ENCODE data around the gene PRRT2.
"Not testable (repeated sequence)": the region's sequence is repeated elsewhere in the genome, so short reads cannot be mapped to it uniquely, and the experiment has no call there.

The PRRT2 gene

DNA sequence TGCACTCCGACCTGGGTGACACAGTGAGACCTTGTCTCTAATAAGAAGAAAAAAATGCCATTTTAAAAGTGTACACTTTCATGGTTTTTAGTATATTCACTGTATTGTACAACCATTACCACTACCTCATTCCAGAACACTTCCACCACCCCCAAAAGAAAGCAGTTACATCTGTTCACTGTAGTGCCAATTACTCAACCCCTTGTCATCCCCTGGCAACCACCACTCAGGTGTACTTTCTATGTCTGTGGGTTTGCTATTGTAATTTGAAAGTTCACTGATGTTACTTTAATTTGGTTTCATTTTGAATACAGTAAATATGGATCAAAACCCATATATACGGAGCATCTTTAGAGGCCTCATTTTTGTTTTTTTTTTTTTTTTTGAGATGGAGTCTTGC, 27.8 kb upstream of the PRRT2 start:
- DNase-seq (ENCODE audit: insufficient read length, low spot score) (no peak), FAIRE-seq (no peak)
- TF ChIP-seq, protein P1, sequence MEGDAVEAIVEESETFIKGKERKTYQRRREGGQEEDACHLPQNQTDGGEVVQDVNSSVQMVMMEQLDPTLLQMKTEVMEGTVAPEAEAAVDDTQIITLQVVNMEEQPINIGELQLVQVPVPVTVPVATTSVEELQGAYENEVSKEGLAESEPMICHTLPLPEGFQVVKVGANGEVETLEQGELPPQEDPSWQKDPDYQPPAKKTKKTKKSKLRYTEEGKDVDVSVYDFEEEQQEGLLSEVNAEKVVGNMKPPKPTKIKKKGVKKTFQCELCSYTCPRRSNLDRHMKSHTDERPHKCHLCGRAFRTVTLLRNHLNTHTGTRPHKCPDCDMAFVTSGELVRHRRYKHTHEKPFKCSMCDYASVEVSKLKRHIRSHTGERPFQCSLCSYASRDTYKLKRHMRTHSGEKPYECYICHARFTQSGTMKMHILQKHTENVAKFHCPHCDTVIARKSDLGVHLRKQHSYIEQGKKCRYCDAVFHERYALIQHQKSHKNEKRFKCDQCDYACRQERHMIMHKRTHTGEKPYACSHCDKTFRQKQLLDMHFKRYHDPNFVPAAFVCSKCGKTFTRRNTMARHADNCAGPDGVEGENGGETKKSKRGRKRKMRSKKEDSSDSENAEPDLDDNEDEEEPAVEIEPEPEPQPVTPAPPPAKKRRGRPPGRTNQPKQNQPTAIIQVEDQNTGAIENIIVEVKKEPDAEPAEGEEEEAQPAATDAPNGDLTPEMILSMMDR (IDR thresholded peaks at IDR 0.05; ENCODE audit: insufficient read depth, missing control alignments): no peak

DNA sequence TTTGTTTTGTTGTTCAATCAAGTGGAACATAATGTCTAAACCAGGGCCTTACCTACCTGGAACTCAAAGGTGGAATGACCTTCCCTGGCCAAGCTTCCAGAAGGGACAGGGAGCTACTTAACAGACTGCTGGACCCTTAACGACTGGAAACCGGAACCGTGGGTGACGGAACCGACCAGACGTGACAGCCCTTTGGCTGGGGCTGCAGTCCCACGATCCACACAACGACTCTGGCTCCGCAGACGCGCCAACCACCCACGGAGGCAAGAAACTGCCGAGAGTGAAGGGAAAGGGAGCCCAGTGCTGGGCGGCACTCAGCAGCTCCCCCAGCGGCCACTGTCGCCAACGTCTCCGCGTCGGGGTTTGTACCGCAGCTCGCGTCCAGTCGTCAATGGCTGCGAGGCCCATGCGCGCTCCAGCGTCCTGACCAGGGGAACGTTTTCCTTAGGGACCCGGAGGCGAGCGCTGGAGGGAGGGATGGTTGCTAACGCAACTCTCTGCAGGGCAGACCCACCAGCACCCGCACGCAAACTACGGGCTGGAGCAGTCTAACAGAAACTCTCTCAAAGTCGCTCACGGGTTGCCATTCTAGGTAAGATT, 27.0 kb upstream of the PRRT2 start:
- TF ChIP-seq, protein P1 (IDR thresholded peaks at IDR 0.05; ENCODE audit: insufficient read depth, missing control alignments): no peak
- FAIRE-seq (no peak), DNase-seq (ENCODE audit: insufficient read length, low spot score) (no peak)

DNA sequence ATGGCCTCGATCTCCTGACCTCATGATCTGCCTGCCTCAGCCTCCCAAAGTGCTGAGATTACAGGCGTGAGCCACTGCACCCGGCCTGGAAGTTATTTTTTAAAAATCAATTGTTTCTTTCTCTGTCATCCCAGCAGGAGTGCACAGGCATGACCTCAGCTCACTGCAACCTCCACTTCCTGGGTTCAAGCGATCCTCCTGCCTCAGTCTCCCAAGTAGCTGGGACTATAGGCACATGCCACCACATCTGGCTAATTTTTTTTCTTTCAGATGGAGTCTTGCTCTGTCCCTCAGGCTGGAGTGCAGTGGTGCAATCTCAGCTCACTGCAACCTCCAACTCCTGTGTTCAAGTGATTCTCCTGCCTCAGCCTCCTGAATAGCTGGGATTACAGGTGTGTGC, 24.8 kb upstream of the PRRT2 start:
- DNase-seq (ENCODE audit: insufficient read length, low spot score); FAIRE-seq: not testable (repeated sequence)

DNA sequence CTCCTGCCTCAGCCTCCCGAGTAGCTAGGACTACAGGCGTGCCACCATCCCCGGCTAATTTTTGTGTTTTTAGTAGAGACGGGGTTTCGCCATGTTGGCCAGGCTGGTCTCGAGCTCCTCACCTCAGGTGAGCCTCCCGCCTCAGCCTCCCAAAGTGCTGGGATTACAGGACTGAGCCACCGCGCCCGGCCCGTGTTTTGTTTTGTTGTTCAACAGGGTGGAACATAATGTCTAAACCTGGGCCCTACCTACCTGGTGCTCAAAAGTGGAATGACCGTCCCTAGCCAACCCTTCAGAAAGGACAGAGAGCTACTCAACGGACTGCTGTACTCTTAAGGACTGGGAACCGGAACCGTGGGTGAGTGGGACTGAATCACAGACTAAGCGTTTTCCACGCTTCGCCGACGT, 22.2 kb upstream of the PRRT2 start:
- TF ChIP-seq, protein P1 (IDR thresholded peaks at IDR 0.05; ENCODE audit: insufficient read depth, missing control alignments): no peak
- no peak for FAIRE-seq
- DNase-seq (ENCODE audit: insufficient read length, low spot score): no peak

DNA sequence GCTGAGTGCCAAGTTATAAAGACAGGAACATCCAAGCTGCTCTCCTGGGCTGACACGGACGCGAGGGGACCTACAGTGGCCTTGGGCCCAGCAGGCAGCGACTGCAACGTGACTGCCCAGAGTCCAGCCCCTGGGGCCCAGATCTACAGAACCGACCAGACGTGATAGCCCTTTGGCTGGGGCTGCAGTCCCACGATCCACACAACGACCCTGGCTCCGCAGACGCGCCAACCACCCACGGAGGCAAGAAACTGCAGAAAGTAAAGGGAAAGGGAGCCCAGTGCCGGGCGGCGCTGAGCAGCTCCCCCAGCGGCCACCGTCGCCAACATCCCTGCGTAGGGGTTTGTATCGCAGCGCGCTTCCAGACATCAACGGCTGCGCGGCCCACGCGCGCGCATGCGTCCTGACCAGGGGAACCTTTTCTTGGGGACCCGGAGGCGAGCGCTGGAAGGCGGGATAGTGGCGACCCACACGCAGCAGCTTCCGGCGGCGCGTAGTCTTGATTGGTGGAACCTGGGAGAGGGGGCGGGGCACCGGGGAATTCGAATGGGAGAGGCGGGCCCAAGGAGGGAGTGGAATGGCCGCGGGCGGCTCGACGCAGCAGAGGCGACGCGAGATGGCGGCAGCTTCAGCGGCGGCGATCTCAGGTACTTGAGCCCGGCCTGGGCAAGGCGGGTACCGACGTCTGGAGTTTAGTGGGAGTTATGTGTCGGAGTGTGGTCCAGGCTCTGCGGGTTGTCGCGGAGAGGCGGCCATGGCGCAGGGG, 21.6 kb upstream of the PRRT2 start, which contains the start of gene KIF22:
KIF22 (plus strand) TSS at position 569 of the 766 bp plus-strand sequence; CDS start at position 578, 9 bp downstream.
- peak; percentile 98 for DNase-seq (ENCODE audit: insufficient read length, low spot score)
- TF ChIP-seq, protein P1 (IDR thresholded peaks at IDR 0.05; ENCODE audit: insufficient read depth, missing control alignments): peak; percentile 57

DNA sequence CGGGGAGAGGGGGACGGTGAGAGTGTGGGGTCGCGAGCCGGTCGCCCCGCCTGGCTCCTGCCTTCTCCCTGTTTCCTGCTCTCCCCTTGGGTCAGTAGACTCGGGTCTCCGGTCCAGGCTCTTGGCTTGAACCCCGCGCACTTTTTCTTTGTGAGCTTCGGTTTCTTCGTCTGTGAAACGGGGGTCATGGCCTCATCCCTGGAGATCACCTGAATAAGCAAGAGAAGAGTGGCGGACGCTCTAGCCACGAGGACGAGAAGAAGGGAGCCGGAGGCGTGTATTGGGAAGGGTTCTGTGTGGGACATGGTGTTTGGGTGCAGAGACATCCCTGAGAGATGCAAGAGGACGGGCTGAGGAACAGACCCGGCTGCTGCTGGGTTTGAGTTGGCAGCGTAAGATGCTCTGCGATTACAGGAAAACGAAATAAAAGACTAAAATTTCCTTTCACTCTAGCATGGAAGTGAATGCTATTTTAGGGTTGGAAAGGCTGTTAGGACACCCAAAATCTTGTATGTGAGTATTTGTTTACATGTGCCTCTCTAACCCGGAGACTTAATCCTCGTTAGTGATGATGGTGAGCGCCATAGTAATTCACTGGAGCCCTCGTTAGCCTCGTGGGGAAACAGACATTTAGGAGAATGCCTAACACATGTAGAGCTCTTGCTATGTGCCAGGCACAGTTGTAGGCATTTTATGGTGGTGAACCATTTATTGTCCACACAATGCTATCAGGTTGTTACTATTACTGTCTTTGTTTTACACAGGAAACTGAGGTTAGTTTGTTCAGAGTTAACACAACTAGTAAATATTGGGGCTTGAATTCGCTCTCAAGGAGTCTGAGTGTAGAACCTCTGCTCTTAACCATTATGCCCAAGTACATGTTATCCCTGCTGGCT, 20.8 kb upstream of the PRRT2 start:
- TF ChIP-seq, protein P1 (IDR thresholded peaks at IDR 0.05; ENCODE audit: insufficient read depth, missing control alignments): no peak
- no peak for DNase-seq (ENCODE audit: insufficient read length, low spot score)
- no peak for FAIRE-seq

More for the DNA sequence above, 21.6 kb upstream of the PRRT2 start, which contains the start of gene KIF22:
- no peak for FAIRE-seq
